Measurements from ENCODE around the gene RNF20. TPM values are rescaled to one million over a fixed set of nuclear protein-coding genes. Genes with fewer than 3 reads are reported as not detected.

The RNF20 gene
- total RNA-seq, 1 experiment from 2014 or later = 34.4 TPM

DNA sequence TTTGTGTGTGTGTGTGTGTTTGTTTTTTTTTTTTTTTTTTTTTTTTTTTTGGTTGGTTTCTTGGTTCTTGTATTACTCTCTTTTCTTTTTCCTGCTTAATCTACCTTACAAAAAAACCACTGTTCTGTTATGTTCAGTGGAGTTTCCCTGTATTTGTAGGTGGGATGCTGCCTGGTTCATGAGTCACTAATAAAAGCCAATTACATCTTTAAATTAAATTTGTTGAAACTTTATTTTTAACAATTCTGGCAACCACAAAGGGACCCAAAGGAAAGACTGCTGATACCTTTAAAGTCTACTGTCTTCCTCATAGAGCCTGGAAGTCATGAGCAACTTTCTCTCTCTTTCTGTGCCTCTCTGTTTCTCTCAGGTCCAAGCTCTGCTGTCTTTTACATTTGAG lies 29.5 kb upstream of the RNF20 start:
- TF ChIP-seq, protein P1, sequence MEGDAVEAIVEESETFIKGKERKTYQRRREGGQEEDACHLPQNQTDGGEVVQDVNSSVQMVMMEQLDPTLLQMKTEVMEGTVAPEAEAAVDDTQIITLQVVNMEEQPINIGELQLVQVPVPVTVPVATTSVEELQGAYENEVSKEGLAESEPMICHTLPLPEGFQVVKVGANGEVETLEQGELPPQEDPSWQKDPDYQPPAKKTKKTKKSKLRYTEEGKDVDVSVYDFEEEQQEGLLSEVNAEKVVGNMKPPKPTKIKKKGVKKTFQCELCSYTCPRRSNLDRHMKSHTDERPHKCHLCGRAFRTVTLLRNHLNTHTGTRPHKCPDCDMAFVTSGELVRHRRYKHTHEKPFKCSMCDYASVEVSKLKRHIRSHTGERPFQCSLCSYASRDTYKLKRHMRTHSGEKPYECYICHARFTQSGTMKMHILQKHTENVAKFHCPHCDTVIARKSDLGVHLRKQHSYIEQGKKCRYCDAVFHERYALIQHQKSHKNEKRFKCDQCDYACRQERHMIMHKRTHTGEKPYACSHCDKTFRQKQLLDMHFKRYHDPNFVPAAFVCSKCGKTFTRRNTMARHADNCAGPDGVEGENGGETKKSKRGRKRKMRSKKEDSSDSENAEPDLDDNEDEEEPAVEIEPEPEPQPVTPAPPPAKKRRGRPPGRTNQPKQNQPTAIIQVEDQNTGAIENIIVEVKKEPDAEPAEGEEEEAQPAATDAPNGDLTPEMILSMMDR (IDR thresholded peaks at IDR 0.05; ENCODE audit: unreplicated experiment) = no peak
- Mint-ChIP-seq H3K27me3 (ENCODE audit: unreplicated experiment) (no peaks in the 10 kb centered on the region), H3K36me3 (ENCODE audit: insufficient read depth, unreplicated experiment) (no peaks in the 10 kb centered on the region), H3K27ac (ENCODE audit: unreplicated experiment) (no peak overlapping the region), H3K4me1 (ENCODE audit: low read depth, unreplicated experiment) (no peaks in the 10 kb centered on the region), H3K4me3 (ENCODE audit: low read depth, unreplicated experiment) (no peak overlapping the region), H3K9me3 (ENCODE audit: low read depth, unreplicated experiment) (no peaks in the 10 kb centered on the region)
- no peak for DNase-seq
- intact Hi-C loops (cut with micrococcal nuclease; ENCODE audit: unreplicated experiment) = no loop called here
- CTCF ChIA-PET = no interaction called here
- BruUV-seq (replicated peaks) = no TSS peak

DNA sequence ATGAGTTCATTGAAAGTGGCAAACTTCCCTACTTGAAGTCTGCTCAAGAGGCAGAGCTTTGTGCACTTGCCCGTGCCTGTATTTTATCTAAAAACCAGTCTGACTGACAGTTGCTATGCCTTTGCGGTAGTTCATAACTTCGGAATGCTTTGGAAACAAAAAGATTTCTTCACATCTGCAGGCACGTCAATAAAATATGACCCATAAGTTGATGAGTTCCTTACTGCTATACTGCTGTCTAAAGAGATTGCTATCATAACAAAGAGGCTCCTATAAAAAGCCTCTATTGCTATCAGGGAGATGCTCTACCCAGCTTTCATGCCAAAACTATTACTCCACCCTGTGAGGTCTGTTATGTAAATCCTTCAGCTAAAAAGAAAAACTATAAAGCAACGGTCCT lies 25.4 kb upstream of the RNF20 start:
- H3K27ac Mint-ChIP-seq (ENCODE audit: unreplicated experiment) = no peak overlapping the region
- no peak for DNase-seq
- CTCF ChIA-PET = no interaction called here
- BruUV-seq (replicated peaks) = no TSS peak
- H3K36me3 Mint-ChIP-seq (ENCODE audit: insufficient read depth, unreplicated experiment) = no peaks in the 10 kb centered on the region
- TF ChIP-seq, protein P1 (IDR thresholded peaks at IDR 0.05; ENCODE audit: unreplicated experiment) = no peak
- no peaks in the 10 kb centered on the region for H3K27me3 Mint-ChIP-seq (ENCODE audit: unreplicated experiment)
- H3K4me1 Mint-ChIP-seq (ENCODE audit: low read depth, unreplicated experiment) = peaks cover 2% of the 10 kb centered on the region
- no peaks in the 10 kb centered on the region for H3K9me3 Mint-ChIP-seq (ENCODE audit: low read depth, unreplicated experiment)
- H3K4me3 Mint-ChIP-seq (ENCODE audit: low read depth, unreplicated experiment) = no peak overlapping the region
- intact Hi-C loops (cut with micrococcal nuclease; ENCODE audit: unreplicated experiment) = no loop called here

DNA sequence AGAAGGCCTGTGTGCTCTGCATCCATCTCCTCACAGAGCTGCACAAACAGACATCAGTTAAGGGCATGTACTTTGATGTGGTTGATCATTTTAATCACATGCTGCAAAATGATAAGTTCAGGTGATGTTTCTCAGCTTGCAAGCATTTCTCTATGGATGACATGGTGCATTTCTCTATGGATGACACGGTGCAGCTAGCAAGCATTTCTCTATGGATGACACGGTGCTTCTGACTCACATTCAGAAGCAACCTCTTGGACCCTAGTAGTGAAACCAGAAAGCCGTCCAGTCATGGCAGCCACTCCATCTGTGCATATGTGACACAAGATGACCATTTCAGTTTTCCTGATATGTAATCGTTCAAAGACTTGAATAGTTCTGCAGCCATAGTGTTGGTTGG lies 24.1 kb upstream of the RNF20 start:
- CTCF ChIA-PET = no interaction called here
- no peaks in the 10 kb centered on the region for H3K27me3 Mint-ChIP-seq (ENCODE audit: unreplicated experiment)
- no peaks in the 10 kb centered on the region for H3K9me3 Mint-ChIP-seq (ENCODE audit: low read depth, unreplicated experiment)
- no TSS peak for BruUV-seq (replicated peaks)
- H3K27ac Mint-ChIP-seq (ENCODE audit: unreplicated experiment) = no peak overlapping the region
- no peak for DNase-seq
- no peaks in the 10 kb centered on the region for H3K36me3 Mint-ChIP-seq (ENCODE audit: insufficient read depth, unreplicated experiment)
- intact Hi-C loops (cut with micrococcal nuclease; ENCODE audit: unreplicated experiment) = no loop called here
- TF ChIP-seq, protein P1 (IDR thresholded peaks at IDR 0.05; ENCODE audit: unreplicated experiment) = no peak
- H3K4me3 Mint-ChIP-seq (ENCODE audit: low read depth, unreplicated experiment) = no peak overlapping the region
- peaks cover 14% of the 10 kb centered on the region for H3K4me1 Mint-ChIP-seq (ENCODE audit: low read depth, unreplicated experiment)

DNA sequence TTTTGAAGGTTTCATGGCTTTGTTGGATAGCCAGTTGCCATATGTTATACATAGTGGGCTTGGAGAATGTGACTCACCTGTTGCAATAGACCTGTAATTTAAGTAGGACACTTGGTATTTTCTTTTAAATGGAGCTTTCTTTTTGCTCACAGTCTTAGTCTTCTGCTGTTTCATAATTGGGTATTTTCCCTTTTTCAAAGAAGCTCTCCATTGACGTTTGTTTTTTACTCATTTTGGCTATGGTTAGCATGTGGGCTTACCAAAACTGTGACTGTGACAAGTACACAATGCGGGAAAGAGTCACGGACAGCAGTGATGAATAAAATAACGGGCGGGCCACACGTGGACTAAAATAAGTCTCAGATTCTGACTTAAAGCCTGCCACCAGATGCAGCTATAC lies 23.2 kb upstream of the RNF20 start:
- Mint-ChIP-seq H3K4me3 (ENCODE audit: low read depth, unreplicated experiment) (no peak overlapping the region), H3K27me3 (ENCODE audit: unreplicated experiment) (no peaks in the 10 kb centered on the region), H3K9me3 (ENCODE audit: low read depth, unreplicated experiment) (no peaks in the 10 kb centered on the region), H3K27ac (ENCODE audit: unreplicated experiment) (no peak overlapping the region), H3K4me1 (ENCODE audit: low read depth, unreplicated experiment) (peaks cover 20% of the 10 kb centered on the region), H3K36me3 (ENCODE audit: insufficient read depth, unreplicated experiment) (no peaks in the 10 kb centered on the region)
- no TSS peak for BruUV-seq (replicated peaks)
- CTCF ChIA-PET = no interaction called here
- intact Hi-C loops (cut with micrococcal nuclease; ENCODE audit: unreplicated experiment) = no loop called here
- TF ChIP-seq, protein P1 (IDR thresholded peaks at IDR 0.05; ENCODE audit: unreplicated experiment) = no peak
- DNase-seq = no peak

DNA sequence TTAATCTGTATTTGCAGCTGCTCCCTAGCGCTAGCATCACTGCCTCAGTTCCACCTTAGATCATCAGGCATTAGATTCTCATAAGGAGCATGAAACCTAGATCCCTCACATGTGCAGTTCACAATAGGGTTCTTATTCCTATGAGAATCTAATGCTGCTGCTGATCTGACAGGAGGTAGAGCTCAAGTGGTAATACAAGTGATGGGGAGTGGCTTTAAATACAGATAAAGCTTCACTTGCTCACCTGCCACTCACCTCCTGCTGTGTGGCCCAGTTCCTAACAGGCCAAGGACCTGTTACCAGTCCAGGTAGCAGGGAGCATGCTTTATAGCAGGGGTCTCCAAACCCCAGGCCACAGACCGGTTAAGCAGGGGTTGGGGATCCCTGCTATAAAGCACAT lies 22.6 kb upstream of the RNF20 start:
- CTCF ChIA-PET = no interaction called here
- intact Hi-C loops (cut with micrococcal nuclease; ENCODE audit: unreplicated experiment) = no loop called here

More for the DNA sequence above, 22.6 kb upstream of the RNF20 start:
- Mint-ChIP-seq H3K4me3 (ENCODE audit: low read depth, unreplicated experiment) (no peak overlapping the region), H3K27me3 (ENCODE audit: unreplicated experiment) (no peaks in the 10 kb centered on the region), H3K36me3 (ENCODE audit: insufficient read depth, unreplicated experiment) (no peaks in the 10 kb centered on the region), H3K27ac (ENCODE audit: unreplicated experiment) (no peak overlapping the region), H3K9me3 (ENCODE audit: low read depth, unreplicated experiment) (no peaks in the 10 kb centered on the region), H3K4me1 (ENCODE audit: low read depth, unreplicated experiment) (peaks cover 20% of the 10 kb centered on the region)
- TF ChIP-seq, protein P1 (IDR thresholded peaks at IDR 0.05; ENCODE audit: unreplicated experiment) = no peak
- no peak for DNase-seq
- BruUV-seq (replicated peaks) = no TSS peak

Measured in Calu3 (cell line).